Brain pericyte (primary cell): ENCODE measurements around the gene ARHGEF12.

Experiments used
- DNase-seq: peaks from one replicate; pipeline ENCODE4 v3.0.0-alpha.2; 2012; ENCODE audit warnings: low read depth, low spot score

ARHGEF12 gene

DNA sequence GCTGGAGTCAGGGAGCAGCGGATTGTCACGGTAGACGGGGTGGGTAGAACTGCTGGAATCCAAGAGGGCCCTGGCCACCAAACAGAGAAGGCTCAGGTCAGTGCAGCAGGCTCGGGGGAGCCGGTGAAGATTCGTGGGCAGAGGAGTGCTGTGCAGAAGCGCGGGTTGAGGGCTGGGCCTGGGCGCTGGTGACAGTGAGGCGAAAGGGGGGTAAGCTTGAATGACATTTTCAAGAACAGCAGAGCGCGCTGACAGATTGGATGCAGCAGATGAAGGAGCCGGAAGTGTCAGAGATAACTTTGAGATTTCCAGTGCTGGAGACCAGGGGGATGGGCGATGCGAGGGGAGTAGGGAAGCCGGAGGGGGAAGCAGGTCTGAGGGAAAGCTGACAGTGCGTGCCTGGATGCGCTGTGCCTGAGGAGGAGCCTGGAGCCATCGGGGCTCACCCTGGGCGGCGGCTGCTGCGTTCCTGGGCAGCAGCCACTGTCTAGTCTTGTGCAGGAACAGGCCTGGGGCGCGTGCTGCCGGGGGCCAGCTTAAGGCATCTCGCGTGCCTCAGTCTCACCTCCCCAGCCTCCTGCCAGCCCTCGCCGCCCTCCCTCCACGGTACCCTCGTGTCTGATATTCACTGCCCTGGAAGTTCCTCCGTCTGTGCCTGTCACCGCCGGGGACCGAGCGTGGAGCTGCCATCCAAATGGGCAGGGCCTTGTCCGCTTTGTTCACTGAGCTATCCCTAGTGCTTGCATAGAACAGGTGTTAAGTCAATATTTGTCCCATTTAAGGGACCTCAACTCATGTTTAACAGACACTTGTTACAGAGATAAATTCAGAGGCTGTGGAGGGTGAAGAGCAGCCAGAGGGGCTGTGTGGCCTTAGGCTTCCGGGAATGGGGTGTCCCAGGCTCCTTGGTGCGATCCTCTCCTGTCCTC lies 180.5 kb downstream of the ARHGEF12 start:
- DNase-seq = no peak

DNA sequence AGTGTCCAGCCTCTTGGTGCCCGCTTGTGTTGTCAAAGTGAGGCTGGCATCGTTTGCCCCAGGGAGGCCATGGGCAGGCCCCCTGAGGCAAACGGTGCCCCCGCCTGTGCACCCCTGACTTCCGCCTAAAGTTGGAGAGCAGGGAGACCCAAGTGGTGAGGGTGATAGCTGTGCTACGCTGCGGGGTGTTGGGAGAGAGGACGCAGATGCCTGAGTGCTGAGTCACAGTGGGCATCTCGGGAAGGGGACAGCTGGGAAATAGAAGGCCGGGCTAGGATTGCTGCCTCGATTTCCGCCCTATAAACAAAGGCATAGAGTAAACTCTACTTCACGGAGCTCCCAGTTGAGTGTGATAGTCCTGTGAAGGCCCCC lies 181.2 kb downstream of the ARHGEF12 start:
- DNase-seq = no peak

DNA sequence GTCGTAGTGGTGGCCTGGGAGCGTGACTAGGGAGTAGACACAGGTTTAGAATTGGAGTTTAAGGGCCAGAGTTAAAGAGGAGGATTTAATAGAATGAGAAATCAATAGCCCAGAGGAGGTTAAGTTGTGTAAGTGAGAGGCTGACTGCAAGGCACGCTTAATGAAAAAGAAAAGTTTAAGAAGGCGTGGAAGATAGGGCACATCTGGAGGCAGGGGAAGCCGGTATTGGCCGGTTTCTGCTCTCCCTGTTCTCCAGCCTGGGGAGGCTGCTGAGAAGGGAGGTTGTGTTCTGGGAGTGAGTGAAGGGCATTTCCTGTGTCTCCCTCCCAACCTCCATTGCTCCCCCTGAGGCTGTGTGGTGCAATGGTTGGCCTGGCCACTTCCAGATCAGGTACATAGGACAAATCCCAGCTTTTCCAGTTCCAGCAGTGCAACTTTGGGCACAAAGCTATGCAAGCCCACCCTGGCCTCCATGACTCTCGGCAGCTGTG lies 181.6 kb downstream of the ARHGEF12 start:
- no peak for DNase-seq

DNA sequence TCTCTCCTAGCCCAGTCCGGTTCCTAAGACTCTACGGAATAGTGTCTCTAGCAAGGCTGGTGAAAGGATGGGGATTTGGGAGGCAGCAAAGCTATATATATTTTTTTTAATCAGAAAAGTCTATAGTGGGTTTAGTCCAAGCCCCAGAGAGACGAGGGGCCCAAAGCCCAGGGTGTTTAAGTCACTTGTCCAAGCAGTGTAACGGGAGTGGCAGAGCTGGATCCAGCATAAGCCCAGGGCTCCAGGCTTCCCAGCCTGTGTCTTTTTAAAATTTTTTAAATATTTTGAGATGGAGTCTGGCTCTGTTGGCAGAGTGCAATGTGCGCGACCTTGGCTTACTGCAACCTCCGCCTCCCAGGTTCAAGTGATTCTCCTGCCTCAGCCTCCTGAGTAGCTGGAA lies 182.1 kb downstream of the ARHGEF12 start:
- DNase-seq = no peak

DNA sequence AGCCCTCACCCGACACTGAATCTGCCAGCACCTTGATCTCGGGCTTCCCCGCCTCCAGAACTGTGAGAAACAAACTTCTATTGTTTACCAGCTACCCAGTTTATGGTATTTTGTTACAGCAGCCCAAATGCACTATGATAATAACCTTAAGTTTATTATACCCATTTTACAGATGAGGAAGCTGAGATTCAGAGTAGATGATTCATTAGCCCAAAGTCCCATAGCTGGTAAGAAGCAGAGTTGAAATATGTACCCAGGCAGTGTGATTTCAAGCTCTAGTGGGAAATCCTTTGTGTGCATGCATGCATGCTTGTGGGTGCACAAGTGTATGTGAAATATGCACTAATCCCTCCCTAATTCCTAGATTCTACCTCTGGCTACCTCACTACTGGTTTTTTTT lies 183.3 kb downstream of the ARHGEF12 start:
- no peak for DNase-seq

GRCh38 chr11:120520091-120520822 lies 184.0 kb downstream of the ARHGEF12 start:
- DNase-seq = no peak

- DNase-seq = no peak
Measured at GRCh38 chr11:120521176-120521575, 185.0 kb downstream of the ARHGEF12 start.

DNA sequence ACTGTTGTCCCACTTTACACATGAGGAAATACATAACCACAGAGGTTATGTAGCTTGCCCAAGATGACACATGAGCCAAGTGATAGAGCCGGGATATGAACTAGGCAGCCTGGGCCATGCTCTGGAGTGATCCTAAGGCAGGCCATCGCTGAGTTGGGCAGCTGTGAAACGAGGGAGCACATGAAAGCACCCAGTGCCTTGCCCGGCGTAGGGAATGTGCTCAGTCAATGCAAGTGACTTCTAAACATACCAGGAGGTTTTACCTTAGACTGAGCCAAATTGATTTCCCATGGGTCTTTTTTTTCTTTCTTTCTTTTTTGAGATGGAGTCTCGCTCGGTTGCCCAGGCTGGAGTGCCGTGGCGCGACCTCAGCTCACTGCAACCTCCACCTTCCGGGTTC lies 185.8 kb downstream of the ARHGEF12 start:
- no peak for DNase-seq

DNA sequence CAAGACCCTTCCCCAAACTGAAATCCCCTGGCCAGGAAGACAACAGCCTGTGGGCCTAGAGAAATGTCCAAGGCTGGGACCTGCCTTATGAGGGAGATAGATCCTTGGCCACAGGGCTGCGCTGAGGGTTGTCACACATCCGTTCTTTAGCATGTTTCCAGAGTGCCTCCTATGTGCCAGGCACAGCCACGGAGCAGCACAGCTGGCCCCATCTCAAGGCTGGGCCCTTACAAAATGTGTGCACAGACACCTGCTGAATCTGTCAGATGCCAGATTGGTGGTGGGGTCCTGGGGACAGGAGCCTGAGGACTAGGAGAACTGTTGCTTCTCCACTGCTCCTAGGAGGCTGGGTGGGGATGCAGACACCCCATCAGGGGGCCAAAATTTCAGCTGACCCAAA lies 186.5 kb downstream of the ARHGEF12 start:
- DNase-seq = no peak

GRCh38 chr11:120523196-120523595 lies 187.0 kb downstream of the ARHGEF12 start:
- no peak for DNase-seq

DNA sequence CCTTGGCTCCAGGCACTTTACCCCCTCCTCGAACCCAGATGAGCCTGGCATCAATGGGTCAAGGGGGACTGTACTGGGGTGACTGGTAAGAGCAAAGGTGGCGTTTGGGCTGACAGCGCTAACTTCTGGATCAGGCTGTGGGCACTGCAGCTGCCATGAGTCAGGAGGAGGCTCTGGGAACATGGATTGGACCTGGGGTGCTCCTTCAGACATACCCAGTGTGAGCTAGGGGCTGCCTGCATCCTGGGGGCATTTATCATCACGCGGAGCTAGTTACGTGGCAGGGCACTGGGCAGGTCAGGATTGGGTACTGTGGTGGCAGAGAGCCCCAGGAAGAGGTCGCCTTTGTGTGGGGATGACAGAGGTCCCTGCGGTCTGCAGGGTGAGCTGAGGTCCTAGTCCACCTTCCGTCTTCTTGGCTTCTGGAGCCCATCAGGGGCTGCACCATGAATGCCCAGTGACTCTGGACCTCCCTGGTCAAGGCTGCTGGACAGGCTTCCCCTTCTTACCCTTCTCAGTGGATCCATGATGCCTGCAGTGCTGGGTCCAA lies 188.4 kb downstream of the ARHGEF12 start:
- no peak for DNase-seq

- DNase-seq = no peak
Measured at GRCh38 chr11:120525261-120526171, 189.3 kb downstream of the ARHGEF12 start.

DNA sequence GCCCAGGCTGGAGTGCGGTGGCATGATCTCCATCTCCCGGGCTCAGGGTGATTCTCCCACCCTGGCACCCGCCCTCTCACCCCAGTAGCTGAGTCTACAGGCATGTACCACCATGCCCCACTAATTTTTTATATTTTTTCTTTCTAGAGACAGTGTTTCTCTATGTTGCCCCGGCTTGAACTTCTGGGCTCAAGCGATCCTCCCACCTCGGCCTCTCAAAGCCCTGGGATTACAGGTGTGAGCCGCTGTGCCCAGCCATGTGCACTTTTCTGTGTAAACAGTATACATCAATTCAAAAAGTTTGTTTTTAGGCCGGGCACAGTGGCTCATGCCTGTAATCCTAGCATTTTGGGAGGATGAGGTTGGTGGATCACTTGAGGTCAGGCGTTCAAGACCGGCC lies 190.0 kb downstream of the ARHGEF12 start:
- DNase-seq = no peak

DNA sequence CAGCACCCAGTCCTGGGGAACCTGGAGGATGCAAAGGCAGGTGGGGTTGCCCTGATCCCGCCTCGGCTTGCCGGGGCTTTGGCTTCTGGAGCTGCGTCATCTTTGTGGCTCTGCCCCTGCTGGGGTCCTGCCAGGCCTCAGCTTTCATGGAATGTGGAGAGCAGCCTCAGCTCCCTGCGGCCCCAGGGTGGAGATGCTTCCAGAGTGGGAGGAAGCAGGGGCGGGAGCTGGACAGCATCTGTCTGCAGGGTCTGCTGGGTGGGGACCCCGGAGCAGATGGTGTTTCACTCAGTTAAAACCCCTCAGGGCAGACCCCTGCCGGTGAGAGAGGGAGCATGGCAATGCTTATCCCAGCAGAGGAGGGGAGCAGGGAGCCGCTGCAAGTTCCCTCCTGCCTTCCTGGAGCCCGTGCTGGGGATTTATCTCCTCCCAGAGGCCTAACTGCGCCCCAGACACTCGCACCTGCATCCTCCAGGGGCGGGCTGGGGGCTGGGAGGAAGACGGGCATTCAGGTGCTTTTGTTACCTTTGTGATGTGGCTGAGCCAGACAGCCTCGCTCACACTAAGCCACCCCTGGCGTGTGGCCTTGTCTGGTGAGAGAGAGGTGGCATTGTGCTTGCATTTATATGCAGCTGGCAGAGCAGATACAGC lies 191.0 kb downstream of the ARHGEF12 start:
- no peak for DNase-seq

DNA sequence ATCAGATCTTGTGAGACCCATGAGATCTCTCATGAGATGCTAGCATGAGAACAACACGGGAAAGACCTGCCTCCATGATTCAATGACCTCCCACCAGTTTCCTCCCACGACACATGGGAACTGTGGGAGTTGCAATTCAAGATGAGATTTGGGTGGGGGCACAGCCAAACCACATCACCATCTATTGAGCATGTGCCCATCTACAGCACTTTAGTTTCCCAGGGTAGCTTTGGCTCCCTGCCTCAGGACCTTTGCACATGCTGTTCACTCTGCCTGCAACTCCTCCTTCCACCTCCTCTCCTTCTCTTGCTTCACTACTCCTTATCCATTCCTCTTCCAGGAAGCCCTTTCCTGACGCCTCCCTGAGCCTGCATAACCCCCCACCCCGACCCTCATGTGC lies 192.5 kb downstream of the ARHGEF12 start:
- DNase-seq = no peak

DNA sequence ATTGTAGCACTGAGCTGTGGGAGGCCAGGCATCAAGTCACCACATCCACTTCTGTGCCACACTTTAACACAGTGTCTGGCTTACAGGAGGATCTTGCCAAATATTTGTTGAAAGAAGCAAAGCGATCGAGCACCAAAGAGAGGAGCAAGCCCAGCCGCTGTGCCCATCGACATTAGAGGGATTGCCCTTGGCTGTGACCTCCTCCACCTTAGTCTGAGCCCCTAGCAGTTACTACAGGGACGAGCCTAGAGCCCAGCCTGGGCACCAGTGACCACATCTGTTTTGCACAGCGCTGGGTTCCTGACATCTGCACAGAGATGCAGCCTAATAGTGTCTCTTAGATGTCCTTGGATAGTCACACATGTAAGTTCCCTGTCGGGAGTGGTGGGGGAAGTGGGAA lies 193.0 kb downstream of the ARHGEF12 start:
- no peak for DNase-seq

- DNase-seq = no peak
Measured at GRCh38 chr11:120529911-120530310, 193.7 kb downstream of the ARHGEF12 start.

- no peak for DNase-seq
Measured at GRCh38 chr11:120532082-120532831, 196.0 kb downstream of the ARHGEF12 start.

DNA sequence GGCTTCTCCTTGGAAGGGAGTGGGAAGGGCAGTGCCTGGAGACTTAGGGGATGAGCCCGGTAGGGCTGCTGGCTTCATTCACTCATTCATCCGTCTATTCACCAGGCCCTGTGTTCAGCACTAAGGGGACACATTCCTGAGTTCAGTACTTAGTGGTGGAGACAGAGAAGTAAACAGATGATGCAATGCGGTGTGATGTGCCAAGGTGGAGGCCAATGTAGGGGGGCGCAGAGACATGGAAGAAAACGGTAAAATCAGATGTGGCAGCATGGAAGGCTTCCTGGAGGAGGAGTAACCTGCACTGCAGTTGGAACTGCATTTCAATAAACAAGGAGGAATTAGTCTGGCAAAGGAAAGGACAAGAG lies 196.6 kb downstream of the ARHGEF12 start:
- no peak for DNase-seq

GRCh38 chr11:120536091-120536796 lies 200.0 kb downstream of the ARHGEF12 start:
- no peak for DNase-seq
